Left renal pelvis (tissue), 4 donors: Measurements from ENCODE around the gene UBA6. TPM values are rescaled to one million over a fixed set of nuclear protein-coding genes. Genes with fewer than 3 reads are reported as not detected.
"Not testable (repeated sequence)": the region's sequence is repeated elsewhere in the genome, so short reads cannot be mapped to it uniquely, and the experiment has no call there.

Experiments
- DNase-seq, 4 donors: peaks; one replicate each; pipeline ENCODE4 v3.0.0-alpha.2; 2013; ENCODE audit warnings: low read depth in 4 of 4, low spot score in 3 of 4
- polyA plus RNA-seq, 4 donors: library from polyadenylated mRNA; unstranded; fragments of 120-200 nt; gene quantifications; one replicate each; pipeline ENCODE4 v1.2.1, GENCODE V29; 2013; ENCODE audit not compliant: insufficient read length in 4 of 4

The UBA6 gene
- polyA plus RNA-seq: 10 to 100 TPM; 42.4 to 65.4 (median 58.7) TPM

GRCh38 chr4:67700738-67701516 lies at the start of gene UBA6:
Gene UBA6 (minus strand): TSS chr4:67701155. CDS start chr4:67701119, 36 bp downstream.
- peak; percentile 79 to 90 (median 90) for DNase-seq

DNA sequence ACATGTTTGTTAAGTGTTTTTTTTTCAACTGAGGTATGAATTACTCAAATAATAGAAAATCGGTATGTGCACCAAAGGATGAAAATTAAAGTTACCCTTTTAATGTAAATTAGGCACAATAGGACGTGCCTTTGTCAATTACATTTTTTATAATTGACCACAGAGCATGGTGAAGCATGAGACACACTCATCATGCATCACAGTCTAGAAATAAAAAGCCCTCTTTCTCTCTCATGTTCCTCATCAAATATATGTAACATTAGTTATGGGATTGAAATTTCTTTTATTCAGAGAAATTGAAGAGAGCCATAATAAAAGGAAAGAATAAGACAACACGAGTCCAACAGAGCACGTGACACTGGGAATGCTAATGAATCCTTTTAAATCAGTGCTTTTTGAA lies 49.7 kb upstream of the UBA6 start:
- no peak for DNase-seq

DNA sequence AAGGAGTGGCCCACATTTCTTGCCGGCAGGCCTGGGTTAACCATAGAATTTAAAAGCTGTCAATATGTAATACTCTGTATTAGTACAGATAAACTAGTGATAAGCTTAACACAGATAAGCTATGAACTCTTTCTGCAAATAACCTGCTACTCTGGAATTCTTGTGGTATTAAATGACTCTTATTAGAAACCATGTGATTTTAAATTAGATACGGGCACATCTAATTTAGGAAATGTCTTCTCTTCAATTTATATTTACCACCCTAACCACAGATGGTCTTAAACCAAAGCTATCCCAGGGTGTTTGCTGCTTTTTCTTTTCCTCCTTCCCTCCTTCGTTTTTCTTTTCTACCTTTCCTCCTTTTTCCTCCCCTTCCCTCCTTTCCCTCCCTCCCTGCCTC lies 48.3 kb upstream of the UBA6 start:
- no peak for DNase-seq

- DNase-seq: peak in 1 of 4 donors; percentile 2
Observed at GRCh38 chr4:67746797-67747495, 46.0 kb upstream of the UBA6 start.

GRCh38 chr4:67744561-67745283 lies 43.8 kb upstream of the UBA6 start:
- DNase-seq: no peak

- no peak for DNase-seq
Observed at GRCh38 chr4:67743194-67743593, 42.2 kb upstream of the UBA6 start.

DNA sequence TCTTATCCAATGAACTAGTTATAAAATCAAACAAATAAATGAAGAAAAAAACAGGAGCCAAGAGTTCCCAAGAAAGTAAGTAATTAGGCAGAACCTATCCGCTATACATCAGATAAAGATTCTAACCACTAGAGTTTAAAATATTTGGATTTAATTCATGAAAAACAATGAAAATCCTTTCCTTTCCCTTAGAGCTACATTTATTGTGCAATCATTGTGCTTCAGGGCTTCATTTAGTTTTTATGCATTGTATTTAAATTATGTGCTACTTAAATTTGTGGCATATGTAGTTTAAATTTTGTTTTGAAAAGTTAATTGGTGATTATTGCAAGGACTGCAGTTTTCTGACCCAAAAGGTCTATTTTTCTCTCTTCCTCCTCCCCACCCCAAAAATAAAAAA lies 35.3 kb upstream of the UBA6 start:
- DNase-seq: no peak

- no peak for DNase-seq
Observed at GRCh38 chr4:67735325-67735724, 34.4 kb upstream of the UBA6 start.

GRCh38 chr4:67730511-67730910 lies 29.6 kb upstream of the UBA6 start:
- DNase-seq: not testable (repeated sequence)

DNA sequence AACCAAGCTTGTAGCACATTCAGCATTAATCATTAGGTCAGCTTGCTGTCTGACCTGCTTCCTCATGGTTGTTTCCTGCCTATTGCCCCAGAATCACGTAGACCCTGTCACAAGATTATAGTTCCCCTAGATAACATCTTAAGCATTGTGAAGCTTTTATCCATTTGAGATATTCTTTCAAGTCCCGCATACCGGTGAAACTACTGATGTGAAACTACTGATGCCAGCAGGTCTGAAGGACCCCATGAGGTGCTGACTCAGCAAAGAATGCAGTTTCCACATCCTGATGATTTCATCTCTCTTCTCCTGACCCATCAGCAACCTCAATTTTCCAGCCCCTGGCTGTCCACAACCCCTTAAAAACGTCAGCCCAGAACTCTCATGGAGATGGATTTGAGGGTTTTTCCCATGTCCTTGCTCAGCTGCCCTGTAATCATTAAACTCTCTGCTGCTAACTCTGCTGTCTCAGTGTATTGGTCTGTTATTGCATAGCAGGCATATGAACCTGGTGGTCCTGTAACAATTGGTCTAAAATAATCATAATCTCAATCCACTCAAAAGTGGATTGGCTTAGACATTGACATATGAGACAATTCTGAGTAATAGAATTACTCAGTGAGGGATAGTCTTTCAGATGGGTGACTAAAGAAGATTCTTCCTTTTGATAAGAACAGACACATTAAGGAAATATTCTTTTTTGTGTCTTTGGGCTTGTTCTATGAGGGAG lies 26.3 kb upstream of the UBA6 start:
- DNase-seq: no peak

DNA sequence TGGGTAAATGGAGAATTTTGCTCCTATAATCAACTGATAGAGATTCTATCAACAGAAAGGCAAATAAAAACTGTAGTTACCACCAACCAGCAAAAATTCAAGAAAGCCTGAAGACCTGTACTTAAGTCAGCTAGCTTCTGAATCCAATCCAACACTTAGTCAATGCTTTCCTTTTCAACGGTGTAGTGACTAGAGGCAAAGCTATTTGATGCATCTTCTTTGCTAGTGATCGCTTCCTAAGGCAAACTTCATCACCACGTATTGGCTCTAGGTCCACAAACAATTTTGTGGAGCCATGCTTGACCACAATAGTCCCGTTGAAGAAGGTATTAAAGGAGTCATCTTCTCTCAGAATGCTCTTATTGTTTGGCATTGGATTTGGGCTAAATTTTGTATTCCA lies 25.0 kb upstream of the UBA6 start:
- no peak for DNase-seq

- DNase-seq: no peak
Observed at GRCh38 chr4:67725132-67725531, 24.2 kb upstream of the UBA6 start.

- no peak for DNase-seq
Observed at GRCh38 chr4:67723949-67724348, 23.0 kb upstream of the UBA6 start.

GRCh38 chr4:67723341-67723740 lies 22.4 kb upstream of the UBA6 start:
- DNase-seq: no peak

GRCh38 chr4:67721770-67722597 lies 21.0 kb upstream of the UBA6 start:
- DNase-seq: no peak

DNA sequence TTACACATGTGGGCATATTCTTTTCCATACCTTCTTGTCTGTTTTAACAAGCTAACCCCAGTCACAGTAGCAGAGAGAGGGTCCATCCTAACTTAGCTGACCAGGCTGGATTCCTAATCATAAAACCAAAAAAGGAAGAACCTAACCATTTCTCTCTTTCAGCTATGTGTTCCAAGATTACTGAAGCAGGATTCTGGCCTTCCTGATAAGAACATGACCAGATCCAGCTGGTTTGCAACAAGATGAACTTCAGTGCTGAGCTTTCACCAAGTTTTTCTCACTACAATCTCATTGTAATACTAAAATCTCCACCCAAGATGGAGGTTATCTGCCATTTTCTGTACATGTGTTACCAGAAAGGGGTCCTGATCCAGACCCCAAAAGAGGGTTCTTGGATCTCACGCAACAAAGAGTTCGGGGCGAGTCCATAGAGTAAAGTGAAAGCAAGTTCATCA lies 20.4 kb upstream of the UBA6 start:
- DNase-seq: no peak

- no peak for DNase-seq
Observed at GRCh38 chr4:67719953-67720617, 19.1 kb upstream of the UBA6 start.

DNA sequence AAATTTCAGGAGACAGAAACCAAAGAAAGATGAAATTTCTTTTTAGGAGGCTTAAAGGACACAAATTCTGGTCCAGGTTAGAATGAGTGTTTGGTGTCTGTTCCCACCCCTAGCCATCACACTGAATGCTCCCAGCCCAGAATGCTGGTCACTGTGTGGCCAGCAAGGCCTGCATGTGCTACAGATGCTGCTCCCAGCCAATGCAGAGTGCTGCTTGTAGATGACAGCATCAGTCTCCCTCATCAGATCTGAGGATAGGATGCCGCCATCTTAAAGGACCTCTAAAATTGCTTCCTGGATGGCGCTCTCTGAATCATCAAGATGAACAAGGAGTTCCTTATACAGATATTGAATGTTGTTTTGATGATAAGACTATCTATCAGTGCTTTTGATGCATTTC lies 17.9 kb upstream of the UBA6 start:
- DNase-seq: no peak

DNA sequence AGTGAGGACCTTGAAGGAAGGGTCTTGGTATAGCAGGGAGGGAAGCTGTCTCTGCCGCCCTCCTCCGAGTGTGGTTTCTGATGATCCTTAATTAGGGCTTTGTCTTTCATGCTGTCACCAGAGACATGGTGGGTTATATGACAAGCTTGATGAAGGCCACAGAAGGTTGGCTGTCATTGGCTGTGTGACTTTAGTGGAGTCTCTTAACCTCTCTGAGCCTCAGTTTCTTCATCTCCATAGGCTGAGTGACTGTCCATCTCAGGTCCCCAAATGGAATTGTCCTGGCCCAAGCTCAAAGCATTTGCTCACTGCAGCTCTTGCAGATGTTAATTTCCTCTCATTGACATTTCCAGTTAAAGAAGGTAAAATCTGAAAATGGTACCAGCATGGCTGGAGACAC lies 16.6 kb upstream of the UBA6 start:
- DNase-seq: no peak
